GM23338 (cell line): ENCODE results near the gene NEB. TPM values are rescaled to one million over a fixed set of nuclear protein-coding genes. Genes with fewer than 3 reads are reported as not detected.

Source experiments
- ATAC-seq: fragments of 200-7000 bp; cut with Tn5 transposase; 3 replicates; pipeline ENCODE4 v1.9.1; 2020
- DNase-seq: peaks from one replicate; pipeline ENCODE4 v3.0.0-alpha.2; 2015; ENCODE audit warnings: low spot score
- H2AFZ ChIP-seq: fragments of 200-600 bp; sonication (generic); 2 replicates; pipeline ENCODE4 v1.8.0; 2016; ENCODE audit warnings: antibody characterized with exemption, mild to moderate bottlenecking, moderate library complexity
- H3F3A ChIP-seq: fragments of 200-600 bp; sonication (generic); replicated peaks from 2 replicates; pipeline ENCODE4 v1.8.0; 2017; ENCODE audit warnings: antibody characterized with exemption, mixed run types, low read depth
- H3K27ac ChIP-seq: fragments of 200-600 bp; sonication (generic); 2 replicates; pipeline ENCODE4 v1.6.1; 2016; ENCODE audit warnings: low read depth
- H3K27me3 ChIP-seq: fragments of 200-600 bp; sonication (generic); 2 replicates; pipeline ENCODE4 v1.8.0; 2016; ENCODE audit warnings: mild to moderate bottlenecking, mixed run types, moderate library complexity; ENCODE audit not compliant: insufficient read depth
- H3K36me3 ChIP-seq: fragments of 200-600 bp; sonication (generic); 2 replicates; pipeline ENCODE4 v1.8.0; 2016; ENCODE audit warnings: mild to moderate bottlenecking; ENCODE audit not compliant: insufficient read depth
- H3K4me1 ChIP-seq: fragments of 200-600 bp; sonication (generic); 2 replicates; pipeline ENCODE4 v1.8.0; 2016; ENCODE audit warnings: mild to moderate bottlenecking, moderate library complexity; ENCODE audit not compliant: insufficient read depth
- H3K4me2 ChIP-seq: fragments of 200-600 bp; sonication (generic); 2 replicates; pipeline ENCODE4 v1.7.1; 2017; ENCODE audit warnings: mixed run types
- H3K4me3 ChIP-seq: fragments of 200-600 bp; sonication (generic); 2 replicates; pipeline ENCODE4 v1.6.1; 2016; ENCODE audit warnings: mixed run types
- H3K79me2 ChIP-seq: fragments of 200-600 bp; sonication (generic); replicated peaks from 2 replicates; pipeline ENCODE4 v1.8.0; 2017; ENCODE audit warnings: mild to moderate bottlenecking; ENCODE audit not compliant: insufficient read depth
- H3K9me2 ChIP-seq: fragments of 200-600 bp; sonication (generic); 2 replicates; pipeline ENCODE4 v1.8.0; 2017; ENCODE audit not compliant: insufficient read depth
- H4K20me1 ChIP-seq: fragments of 200-600 bp; sonication (generic); replicated peaks from 2 replicates; pipeline ENCODE4 v1.8.0; 2017; ENCODE audit warnings: mild to moderate bottlenecking; ENCODE audit not compliant: insufficient read depth
- H3K27ac Mint-ChIP-seq: 2 replicates; pipeline ENCODE4 v1.8.0; 2020; ENCODE audit warnings: inconsistent platforms, mild to moderate bottlenecking, moderate library complexity, mixed read lengths
- H3K27me3 Mint-ChIP-seq: 3 replicates; pipeline ENCODE4 v1.8.0; 2022; ENCODE audit warnings: low read depth, mild to moderate bottlenecking, moderate library complexity, mixed read lengths, inconsistent platforms; ENCODE audit not compliant: insufficient read depth, poor library complexity
- H3K36me3 Mint-ChIP-seq: 3 replicates; pipeline ENCODE4 v1.8.0; 2021; ENCODE audit warnings: low read depth, mild to moderate bottlenecking, inconsistent platforms, moderate library complexity, mixed read lengths
- H3K4me1 Mint-ChIP-seq: 3 replicates; pipeline ENCODE4 v1.8.0; 2020; ENCODE audit warnings: mild to moderate bottlenecking, inconsistent platforms, mixed read lengths
- H3K4me3 Mint-ChIP-seq: 3 replicates; pipeline ENCODE4 v1.8.0; 2021; ENCODE audit warnings: moderate library complexity, mild to moderate bottlenecking, inconsistent platforms, mixed read lengths
- H3K9me3 Mint-ChIP-seq: 3 replicates; pipeline ENCODE4 v1.8.0; 2020; ENCODE audit warnings: moderate library complexity, mild to moderate bottlenecking, inconsistent platforms, mixed read lengths
- CREB1 ChIP-seq: fragments of 250-450 bp; sonication (Bioruptor Pico); IDR thresholded peaks from 2 replicates; pipeline ENCODE4 v1.5.0; 2020; ENCODE audit warnings: low read depth, mild to moderate bottlenecking, moderate library complexity
- EZH2phosphoT487 ChIP-seq: fragments of 200-600 bp; sonication (generic); IDR thresholded peaks from one replicate; pipeline ENCODE4 v1.8.1; 2018; ENCODE audit warnings: antibody characterized with exemption; ENCODE audit not compliant: unreplicated experiment
- JUNB ChIP-seq: IDR thresholded peaks from one replicate; pipeline ENCODE4 v1.6.1; 2016; ENCODE audit warnings: antibody characterized with exemption; ENCODE audit not compliant: unreplicated experiment
- NANOG ChIP-seq: IDR thresholded peaks from 2 replicates; pipeline ENCODE4 v1.6.1; 2016; ENCODE audit warnings: antibody characterized with exemption, borderline replicate concordance
- POLR2AphosphoS5 ChIP-seq: IDR thresholded peaks from 2 replicates; pipeline ENCODE4 v1.6.1; 2016; ENCODE audit warnings: antibody characterized with exemption, low read depth
- STAT1 ChIP-seq: IDR thresholded peaks from one replicate; pipeline ENCODE4 v1.6.1; 2016; ENCODE audit warnings: antibody characterized with exemption; ENCODE audit not compliant: unreplicated experiment
- ZNF114 ChIP-seq: fragments of 250-450 bp; sonication (Bioruptor Pico); IDR thresholded peaks from 2 replicates; pipeline ENCODE4 v1.5.0; 2020; ENCODE audit warnings: mild to moderate bottlenecking, moderate library complexity
- ZNF331 ChIP-seq: fragments of 250-450 bp; sonication (Bioruptor Pico); IDR thresholded peaks from 2 replicates; pipeline ENCODE4 v1.5.0; 2020; ENCODE audit warnings: low read depth, mild to moderate bottlenecking, moderate library complexity
- polyA plus RNA-seq: library from polyadenylated mRNA; unstranded; fragments of >200 nt; fragmentation: Nextera tagmentation; extraction: Ambion mirVana; gene quantifications from 2 replicates; pipeline ENCODE4 v1.2.1, GENCODE V29; 2016
- total RNA-seq: library from RNA; depleted of rRNA; stranded (reverse); fragments of >200 nt; shearing (Covaris generic); gene quantifications from 2 replicates; pipeline ENCODE4 v1.2.3, GENCODE V29; 2014
- TF ChIP-seq, protein P1 (sequence below): IDR thresholded peaks from one replicate; pipeline ENCODE4 v1.6.1; 2018; ENCODE audit warnings: antibody characterized with exemption; ENCODE audit not compliant: unreplicated experiment
- TF ChIP-seq, protein P2 (sequence below): IDR thresholded peaks from 2 replicates; pipeline ENCODE4 v1.6.1; 2016; ENCODE audit warnings: antibody characterized with exemption

The NEB gene
- total and polyA plus RNA-seq, 2 experiments from 2014 or later = 6.2 to 13.7 TPM

DNA sequence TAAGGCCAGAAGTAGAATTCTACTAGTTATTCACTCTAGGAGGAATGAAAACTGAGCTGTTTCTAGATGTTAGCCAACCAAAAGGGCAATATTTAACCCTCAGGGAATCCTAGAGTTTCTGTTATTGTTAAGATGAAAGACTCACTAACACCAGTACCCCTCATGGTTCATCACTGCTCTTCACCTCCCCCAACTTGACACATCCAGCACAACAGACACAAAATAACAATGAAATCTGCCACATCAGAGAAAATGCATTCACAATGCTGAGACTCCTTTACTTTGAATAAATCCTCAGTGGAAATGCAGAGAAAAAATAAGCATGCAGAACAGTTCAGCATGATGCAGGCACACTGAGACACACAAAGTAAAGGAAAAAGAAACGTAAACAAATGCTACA lies 213.3 kb downstream of the NEB start:
- Histone ChIP-seq H3K4me1 (peaks cover 7% of the 10 kb centered on the region), H3K4me3 (no peak overlapping the region), H4K20me1 (no peaks in the 10 kb centered on the region), H3K9me2 (peaks cover 4% of the 10 kb centered on the region; the same call in 1 of the 2 replicates), H2AFZ (no peak overlapping the region), H3F3A (no peaks in the 10 kb centered on the region), H3K27me3 (no peaks in the 10 kb centered on the region), H3K27ac (peak overlapping the region; percentile 41; the same call in 1 of the 2 replicates), H3K79me2 (no peaks in the 10 kb centered on the region), H3K36me3 (no peaks in the 10 kb centered on the region), H3K4me2 (no peak overlapping the region)
- no peak for ATAC-seq
- Mint-ChIP-seq H3K9me3 (no peaks in the 10 kb centered on the region), H3K4me3 (no peak overlapping the region), H3K27me3 (no peaks in the 10 kb centered on the region), H3K4me1 (peaks cover 6% of the 10 kb centered on the region), H3K36me3 (no peaks in the 10 kb centered on the region), H3K27ac (peak overlapping the region; percentile 7; the same call in 1 of the 2 replicates)
- no peak for TF ChIP-seq POLR2AphosphoS5
- no peak for TF ChIP-seq CREB1 (CRISPR knock-in tag)
- no peak for TF ChIP-seq EZH2phosphoT487
- TF ChIP-seq, protein P1, sequence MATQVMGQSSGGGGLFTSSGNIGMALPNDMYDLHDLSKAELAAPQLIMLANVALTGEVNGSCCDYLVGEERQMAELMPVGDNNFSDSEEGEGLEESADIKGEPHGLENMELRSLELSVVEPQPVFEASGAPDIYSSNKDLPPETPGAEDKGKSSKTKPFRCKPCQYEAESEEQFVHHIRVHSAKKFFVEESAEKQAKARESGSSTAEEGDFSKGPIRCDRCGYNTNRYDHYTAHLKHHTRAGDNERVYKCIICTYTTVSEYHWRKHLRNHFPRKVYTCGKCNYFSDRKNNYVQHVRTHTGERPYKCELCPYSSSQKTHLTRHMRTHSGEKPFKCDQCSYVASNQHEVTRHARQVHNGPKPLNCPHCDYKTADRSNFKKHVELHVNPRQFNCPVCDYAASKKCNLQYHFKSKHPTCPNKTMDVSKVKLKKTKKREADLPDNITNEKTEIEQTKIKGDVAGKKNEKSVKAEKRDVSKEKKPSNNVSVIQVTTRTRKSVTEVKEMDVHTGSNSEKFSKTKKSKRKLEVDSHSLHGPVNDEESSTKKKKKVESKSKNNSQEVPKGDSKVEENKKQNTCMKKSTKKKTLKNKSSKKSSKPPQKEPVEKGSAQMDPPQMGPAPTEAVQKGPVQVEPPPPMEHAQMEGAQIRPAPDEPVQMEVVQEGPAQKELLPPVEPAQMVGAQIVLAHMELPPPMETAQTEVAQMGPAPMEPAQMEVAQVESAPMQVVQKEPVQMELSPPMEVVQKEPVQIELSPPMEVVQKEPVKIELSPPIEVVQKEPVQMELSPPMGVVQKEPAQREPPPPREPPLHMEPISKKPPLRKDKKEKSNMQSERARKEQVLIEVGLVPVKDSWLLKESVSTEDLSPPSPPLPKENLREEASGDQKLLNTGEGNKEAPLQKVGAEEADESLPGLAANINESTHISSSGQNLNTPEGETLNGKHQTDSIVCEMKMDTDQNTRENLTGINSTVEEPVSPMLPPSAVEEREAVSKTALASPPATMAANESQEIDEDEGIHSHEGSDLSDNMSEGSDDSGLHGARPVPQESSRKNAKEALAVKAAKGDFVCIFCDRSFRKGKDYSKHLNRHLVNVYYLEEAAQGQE = no peak
- TF ChIP-seq NANOG = no peak
- TF ChIP-seq STAT1 = no peak
- no peak for TF ChIP-seq ZNF331
- TF ChIP-seq, protein P2, sequence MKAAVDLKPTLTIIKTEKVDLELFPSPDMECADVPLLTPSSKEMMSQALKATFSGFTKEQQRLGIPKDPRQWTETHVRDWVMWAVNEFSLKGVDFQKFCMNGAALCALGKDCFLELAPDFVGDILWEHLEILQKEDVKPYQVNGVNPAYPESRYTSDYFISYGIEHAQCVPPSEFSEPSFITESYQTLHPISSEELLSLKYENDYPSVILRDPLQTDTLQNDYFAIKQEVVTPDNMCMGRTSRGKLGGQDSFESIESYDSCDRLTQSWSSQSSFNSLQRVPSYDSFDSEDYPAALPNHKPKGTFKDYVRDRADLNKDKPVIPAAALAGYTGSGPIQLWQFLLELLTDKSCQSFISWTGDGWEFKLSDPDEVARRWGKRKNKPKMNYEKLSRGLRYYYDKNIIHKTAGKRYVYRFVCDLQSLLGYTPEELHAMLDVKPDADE = no peak
- DNase-seq = no peak

DNA sequence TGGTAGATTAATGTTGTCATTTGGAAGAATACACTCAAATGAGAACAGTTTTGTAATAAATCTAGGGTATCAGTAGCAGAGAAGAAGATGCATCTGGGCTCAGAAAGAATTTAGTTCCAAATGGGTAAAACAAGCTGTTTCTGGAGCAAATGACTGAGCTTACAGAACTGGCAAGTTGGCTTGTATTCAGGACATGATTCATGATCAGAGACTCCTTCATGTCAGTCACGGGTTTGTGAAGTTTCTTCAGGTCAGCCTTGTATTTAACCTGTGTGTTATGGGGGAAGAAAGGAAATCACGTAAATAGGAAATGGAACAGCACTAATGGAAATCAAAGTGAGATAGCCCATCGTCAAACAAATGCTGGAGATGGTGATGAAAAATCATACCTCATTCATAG lies 215.5 kb downstream of the NEB start:
- no peak for TF ChIP-seq ZNF114 (CRISPR knock-in tag)
- no peak for TF ChIP-seq JUNB
- no peak for TF ChIP-seq CREB1 (CRISPR knock-in tag)
- no peak overlapping the region for H3K27ac ChIP-seq
- Mint-ChIP-seq H3K9me3 (no peaks in the 10 kb centered on the region), H3K4me1 (peaks cover 6% of the 10 kb centered on the region), H3K27me3 (no peaks in the 10 kb centered on the region), H3K36me3 (no peaks in the 10 kb centered on the region), H3K4me3 (no peak overlapping the region), H3K27ac (no peak overlapping the region)
- H3K27me3 ChIP-seq = no peaks in the 10 kb centered on the region
- H3K4me1 ChIP-seq = peaks cover 7% of the 10 kb centered on the region
- no peak for ATAC-seq
- H3K79me2 ChIP-seq = no peaks in the 10 kb centered on the region
- no peaks in the 10 kb centered on the region for H3F3A ChIP-seq
- H4K20me1 ChIP-seq = no peaks in the 10 kb centered on the region
- H3K36me3 ChIP-seq = no peaks in the 10 kb centered on the region
- H3K4me3 ChIP-seq = no peak overlapping the region
- H3K9me2 ChIP-seq = peaks cover under 1% of the 10 kb centered on the region; the same call in 1 of the 2 replicates
- no peak overlapping the region for H3K4me2 ChIP-seq
- DNase-seq = no peak
- H2AFZ ChIP-seq = no peak overlapping the region
